SK-N-SH (cell line): Measurements from ENCODE around the gene PHIP. TPM values are rescaled to one million over a fixed set of nuclear protein-coding genes. Genes with fewer than 3 reads are reported as not detected.

Source experiments
- CTCF ChIA-PET: fragments of 300-600, 350-600 bp; formaldehyde crosslinking; extraction: SDS; loops from one replicate; lab custom pipeline; 2021; lab: Yijun Ruan, JAX
- POLR2A ChIA-PET: fragments of 350-600 bp; sonication (Branson Sonifier 250); formaldehyde crosslinking; extraction: SDS; loops from one replicate; lab custom pipeline; 2020; ENCODE audit warnings: antibody characterized with exemption, inconsistent platforms; lab: Yijun Ruan, JAX
- DNase-seq: peaks from one replicate; pipeline ENCODE4 v3.0.0; 2012
- H2AFZ ChIP-seq: fragments of 200-600 bp; sonication (generic); 2 replicates; pipeline ENCODE4 v1.8.1; 2016; ENCODE audit warnings: antibody characterized with exemption, mild to moderate bottlenecking, low read depth
- H3F3A ChIP-seq: fragments of 200-600 bp; sonication (generic); replicated peaks from 2 replicates; pipeline ENCODE3; 2016; ENCODE audit warnings: antibody characterized with exemption, mild to moderate bottlenecking; ENCODE audit not compliant: insufficient read depth
- H3K27ac ChIP-seq, 2 experiments: fragments of 200-500 bp in 1 of 2; fragments of 200-600 bp in 1 of 2; sonication (Bioruptor generic) in 1 of 2; sonication (generic), shearing (Covaris generic) in 1 of 2; 2 replicates each; pipeline versions ENCODE4 v1.5.1 to v1.6.1; 2014 to 2016; ENCODE audit warnings: low read depth in 2 of 2, inconsistent platforms in 1 of 2, low read length in 1 of 2, mild to moderate bottlenecking in 1 of 2, mixed read lengths in 1 of 2
- H3K27me3 ChIP-seq: fragments of 200-600 bp; sonication (generic), shearing (Covaris generic); 2 replicates; pipeline ENCODE4 v1.6.1; 2016; ENCODE audit warnings: mixed run types; ENCODE audit not compliant: insufficient read depth
- H3K36me3 ChIP-seq, 2 experiments: fragments of 200-500 bp in 1 of 2; fragments of 200-600 bp in 1 of 2; sonication (Bioruptor generic) in 1 of 2; sonication (generic) in 1 of 2; replicated peaks in 1 of 2; 2 replicates each; pipeline versions ENCODE3 to v1.5.1; 2014 to 2016; ENCODE audit warnings: low read length in 1 of 2, mild to moderate bottlenecking in 1 of 2; ENCODE audit not compliant: insufficient read depth in 2 of 2, control insufficient read depth in 1 of 2
- H3K4me1 ChIP-seq, 2 experiments: fragments of 200-500 bp in 1 of 2; fragments of 200-600 bp in 1 of 2; sonication (Bioruptor generic) in 1 of 2; sonication (generic), shearing (Covaris generic) in 1 of 2; 2 replicates each; pipeline versions ENCODE4 v1.5.1 to v1.6.1; 2014 to 2016; ENCODE audit warnings: low read depth in 1 of 2, low read length in 1 of 2, mixed run types in 1 of 2; ENCODE audit not compliant: insufficient read depth in 2 of 2, control insufficient read depth in 1 of 2
- H3K4me2 ChIP-seq: fragments of 200-600 bp; sonication (generic), shearing (Covaris generic); 2 replicates; pipeline ENCODE4 v1.6.1; 2017; ENCODE audit warnings: mixed run types
- H3K4me3 ChIP-seq, 2 experiments: fragments of 200-500 bp in 1 of 2; fragments of 200-600 bp in 1 of 2; sonication (Bioruptor generic) in 1 of 2; sonication (generic), shearing (Covaris generic) in 1 of 2; 2 replicates each; pipeline versions ENCODE4 v1.5.1 to v1.8.1; 2014 to 2016; ENCODE audit warnings: low read depth in 2 of 2, inconsistent platforms in 1 of 2, low read length in 1 of 2, mild to moderate bottlenecking in 1 of 2, mixed read lengths in 1 of 2, moderate library complexity in 1 of 2
- H3K79me2 ChIP-seq: fragments of 200-600 bp; sonication (generic); 2 replicates; pipeline ENCODE4 v1.8.1; 2017; ENCODE audit warnings: mild to moderate bottlenecking; ENCODE audit not compliant: insufficient read depth
- H3K9ac ChIP-seq: fragments of 200-600 bp; sonication (generic); 2 replicates; pipeline ENCODE4 v1.6.1; 2017; ENCODE audit warnings: mixed run types
- H3K9me2 ChIP-seq: fragments of 200-600 bp; sonication (generic); 2 replicates; pipeline ENCODE4 v1.6.1; 2017; ENCODE audit warnings: mixed run types
- H3K9me3 ChIP-seq: fragments of 200-600 bp; sonication (generic); 2 replicates; pipeline ENCODE4 v1.6.1; 2017; ENCODE audit warnings: mixed run types, mild to moderate bottlenecking, moderate library complexity
- H4K20me1 ChIP-seq: fragments of 200-600 bp; sonication (generic); 2 replicates; pipeline ENCODE4 v1.6.1; 2017; ENCODE audit warnings: mild to moderate bottlenecking, mixed run types; ENCODE audit not compliant: insufficient read depth
- ELF1 ChIP-seq: IDR thresholded peaks from 2 replicates; pipeline ENCODE4 v1.4.0; 2012
- EP300 ChIP-seq, 2 experiments: IDR thresholded peaks; 2 replicates each; pipeline versions ENCODE4 v1.4.0 to v1.6.1; 2012; ENCODE audit warnings: borderline replicate concordance in 1 of 2, low read depth in 1 of 2, low read length in 1 of 2
- FOXJ3 ChIP-seq: sonication (generic); formaldehyde crosslinking; IDR thresholded peaks from 2 replicates; pipeline ENCODE4 v1.5.1; 2020; ENCODE audit warnings: mild to moderate bottlenecking, missing genetic modification reagents
- GATA2 ChIP-seq: sonication (generic); formaldehyde crosslinking; IDR thresholded peaks from 2 replicates; pipeline ENCODE4 v1.5.0; 2020; ENCODE audit warnings: mild to moderate bottlenecking, missing genetic modification reagents
- RCOR1 ChIP-seq: fragments of 150-350 bp; IDR thresholded peaks from 2 replicates; pipeline ENCODE4 v1.6.1; 2017; ENCODE audit warnings: antibody characterized with exemption, low read length
- SMC3 ChIP-seq: IDR thresholded peaks from 2 replicates; pipeline ENCODE4 v1.6.1; 2012; ENCODE audit warnings: low read depth, low read length, improper control_type of control experiment
- WGBS: methylation state at CpG from one replicate; pipeline ENCODE4 v1.1.6; 2017; ENCODE audit warnings: low lambda C conversion rate; 5-methylcytosine and 5-hydroxymethylcytosine counted together
- polyA plus RNA-seq, 3 experiments: library from polyadenylated mRNA; depleted of rRNA; stranded (reverse); fragments of >200 nt; gene quantifications; 2 replicates each; pipeline ENCODE4 v1.2.3, GENCODE V29; 2012
- TF ChIP-seq, protein P1 (sequence below): fragments of 150-350 bp; IDR thresholded peaks from 2 replicates; pipeline ENCODE4 v1.6.1; 2017; ENCODE audit warnings: antibody characterized with exemption, low read length, low read depth, borderline replicate concordance
- TF ChIP-seq, protein P2 (sequence below): IDR thresholded peaks from 2 replicates; pipeline ENCODE4 v1.4.0; 2012; ENCODE audit warnings: low read depth, borderline replicate concordance
- TF ChIP-seq, protein P3 (sequence below): IDR thresholded peaks from 2 replicates; pipeline ENCODE4 v1.4.0; 2012; ENCODE audit warnings: low read depth
- TF ChIP-seq, protein P4 (sequence below): IDR thresholded peaks from 2 replicates; pipeline ENCODE4; 2012
- TF ChIP-seq, protein P5 (sequence below): IDR thresholded peaks from 2 replicates; pipeline ENCODE4 v1.4.0; 2012; ENCODE audit warnings: low read depth, borderline replicate concordance

Gene PHIP
- polyA plus RNA-seq, 1 of the 3 experiments (the other 2 are of a cell fraction): 1.7 TPM

DNA sequence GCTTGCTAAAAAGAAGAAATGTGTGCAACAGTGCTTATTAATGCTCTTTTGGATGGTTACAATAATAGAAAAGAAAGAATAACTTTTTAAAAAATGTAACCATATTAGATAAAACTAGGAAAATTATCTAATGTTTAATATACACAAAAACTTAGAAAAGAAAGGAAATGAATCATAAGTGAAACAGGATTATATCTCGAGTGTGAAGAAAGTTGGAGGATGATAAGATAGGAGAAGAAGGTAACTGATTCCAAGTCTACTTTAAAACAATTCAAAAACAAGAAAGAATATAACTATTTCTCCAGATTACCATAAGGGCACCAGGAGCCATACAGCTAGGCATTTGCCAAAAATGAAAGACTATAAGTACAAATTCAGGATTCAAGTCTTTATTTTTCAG is 73.0 kb downstream of the PHIP start:
- H3K79me2 ChIP-seq: no peaks in the 10 kb centered on the region
- H3K27me3 ChIP-seq: no peaks in the 10 kb centered on the region
- H3K9me2 ChIP-seq: no peaks in the 10 kb centered on the region
- 0 out of 4 replicates have a peak overlapping the region, but pooled peaks of 1 of the 2 experiments have one; percentile 10 for H3K4me3 ChIP-seq
- POLR2A ChIA-PET: no interaction called here
- no peaks in the 10 kb centered on the region for H4K20me1 ChIP-seq
- H3K36me3 ChIP-seq: peaks cover 47 to 62% of the 10 kb centered on the region in 2 experiments
- H3K9me3 ChIP-seq: no peaks in the 10 kb centered on the region
- no peak overlapping the region; the same call in 1 of the 2 replicates for H3K9ac ChIP-seq
- peaks cover 6% of the 10 kb centered on the region for H3F3A ChIP-seq
- CTCF ChIA-PET: no interaction called here
- H3K4me1 ChIP-seq: peaks cover 0 to 20% of the 10 kb centered on the region in 2 experiments; a peak in 3 of 4 replicates
- DNase-seq: no peak
- peak overlapping the region; percentile 55 for H3K4me2 ChIP-seq
- TF ChIP-seq SMC3 (no peak), ELF1 (no peak), FOXJ3 (CRISPR knock-in tag) (no peak), GATA2 (no peak), EP300 (IDR thresholded peaks at IDR 0.05; ENCODE audit: borderline replicate concordance in 1 of 2, low read depth in 1 of 2, low read length in 1 of 2) (no peak)
- TF ChIP-seq, protein P1, sequence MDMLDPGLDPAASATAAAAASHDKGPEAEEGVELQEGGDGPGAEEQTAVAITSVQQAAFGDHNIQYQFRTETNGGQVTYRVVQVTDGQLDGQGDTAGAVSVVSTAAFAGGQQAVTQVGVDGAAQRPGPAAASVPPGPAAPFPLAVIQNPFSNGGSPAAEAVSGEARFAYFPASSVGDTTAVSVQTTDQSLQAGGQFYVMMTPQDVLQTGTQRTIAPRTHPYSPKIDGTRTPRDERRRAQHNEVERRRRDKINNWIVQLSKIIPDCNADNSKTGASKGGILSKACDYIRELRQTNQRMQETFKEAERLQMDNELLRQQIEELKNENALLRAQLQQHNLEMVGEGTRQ: no peak
- TF ChIP-seq, protein P2, sequence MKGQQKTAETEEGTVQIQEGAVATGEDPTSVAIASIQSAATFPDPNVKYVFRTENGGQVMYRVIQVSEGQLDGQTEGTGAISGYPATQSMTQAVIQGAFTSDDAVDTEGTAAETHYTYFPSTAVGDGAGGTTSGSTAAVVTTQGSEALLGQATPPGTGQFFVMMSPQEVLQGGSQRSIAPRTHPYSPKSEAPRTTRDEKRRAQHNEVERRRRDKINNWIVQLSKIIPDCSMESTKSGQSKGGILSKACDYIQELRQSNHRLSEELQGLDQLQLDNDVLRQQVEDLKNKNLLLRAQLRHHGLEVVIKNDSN: no peak
- WGBS: 33% methylated on average over 1 of the region's 1 CpG
- H3K27ac ChIP-seq: peak overlapping the region; percentile 36 to 55
- peak overlapping the region; percentile 32; the same call in 1 of the 2 replicates for H2AFZ ChIP-seq

DNA sequence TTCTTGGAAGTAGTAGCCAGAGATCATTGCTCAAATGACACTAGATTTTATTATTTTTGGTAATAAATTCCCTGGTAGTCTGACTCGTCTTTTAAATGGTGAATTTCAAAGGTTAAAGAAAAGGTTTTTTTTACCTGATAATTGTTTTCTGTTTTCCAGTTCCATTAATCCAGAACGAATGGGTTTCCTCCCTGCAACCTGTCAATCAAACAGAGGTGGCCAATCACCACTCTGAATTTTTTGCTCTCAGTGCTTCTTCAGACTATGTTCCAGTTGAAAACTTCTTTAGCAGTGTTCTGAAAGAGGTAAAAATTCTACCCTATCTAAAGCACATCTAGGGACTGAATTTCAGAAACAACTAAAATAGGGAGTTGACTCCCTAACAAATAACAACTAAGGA is 73.8 kb downstream of the PHIP start:
- 91% methylated on average over 2 of the region's 2 CpGs for WGBS
- peaks cover 6% of the 10 kb centered on the region for H3F3A ChIP-seq
- no peak for DNase-seq
- no peaks in the 10 kb centered on the region for H4K20me1 ChIP-seq
- peaks cover 49 to 62% of the 10 kb centered on the region in 2 experiments for H3K36me3 ChIP-seq
- POLR2A ChIA-PET: no interaction called here
- peaks cover 0 to 20% of the 10 kb centered on the region in 2 experiments; a peak in 3 of 4 replicates for H3K4me1 ChIP-seq
- no peak overlapping the region for H3K4me2 ChIP-seq
- no peak overlapping the region for H3K4me3 ChIP-seq
- CTCF ChIA-PET: no interaction called here
- no peaks in the 10 kb centered on the region for H3K9me2 ChIP-seq
- H3K9me3 ChIP-seq: no peaks in the 10 kb centered on the region
- H2AFZ ChIP-seq: no peak overlapping the region
- peak overlapping the region in 1 of 2 experiments; percentile 36; a peak in 1 of 4 replicates for H3K27ac ChIP-seq
- no peak overlapping the region for H3K9ac ChIP-seq
- no peaks in the 10 kb centered on the region for H3K79me2 ChIP-seq
- no peaks in the 10 kb centered on the region for H3K27me3 ChIP-seq
- TF ChIP-seq, protein P3, sequence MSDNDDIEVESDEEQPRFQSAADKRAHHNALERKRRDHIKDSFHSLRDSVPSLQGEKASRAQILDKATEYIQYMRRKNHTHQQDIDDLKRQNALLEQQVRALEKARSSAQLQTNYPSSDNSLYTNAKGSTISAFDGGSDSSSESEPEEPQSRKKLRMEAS: no peak
- TF ChIP-seq, protein P4, sequence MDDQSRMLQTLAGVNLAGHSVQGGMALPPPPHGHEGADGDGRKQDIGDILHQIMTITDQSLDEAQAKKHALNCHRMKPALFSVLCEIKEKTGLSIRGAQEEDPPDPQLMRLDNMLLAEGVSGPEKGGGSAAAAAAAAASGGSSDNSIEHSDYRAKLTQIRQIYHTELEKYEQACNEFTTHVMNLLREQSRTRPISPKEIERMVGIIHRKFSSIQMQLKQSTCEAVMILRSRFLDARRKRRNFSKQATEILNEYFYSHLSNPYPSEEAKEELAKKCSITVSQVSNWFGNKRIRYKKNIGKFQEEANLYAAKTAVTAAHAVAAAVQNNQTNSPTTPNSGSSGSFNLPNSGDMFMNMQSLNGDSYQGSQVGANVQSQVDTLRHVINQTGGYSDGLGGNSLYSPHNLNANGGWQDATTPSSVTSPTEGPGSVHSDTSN: peak; percentile 63
- no peak for TF ChIP-seq RCOR1
- TF ChIP-seq, protein P5, sequence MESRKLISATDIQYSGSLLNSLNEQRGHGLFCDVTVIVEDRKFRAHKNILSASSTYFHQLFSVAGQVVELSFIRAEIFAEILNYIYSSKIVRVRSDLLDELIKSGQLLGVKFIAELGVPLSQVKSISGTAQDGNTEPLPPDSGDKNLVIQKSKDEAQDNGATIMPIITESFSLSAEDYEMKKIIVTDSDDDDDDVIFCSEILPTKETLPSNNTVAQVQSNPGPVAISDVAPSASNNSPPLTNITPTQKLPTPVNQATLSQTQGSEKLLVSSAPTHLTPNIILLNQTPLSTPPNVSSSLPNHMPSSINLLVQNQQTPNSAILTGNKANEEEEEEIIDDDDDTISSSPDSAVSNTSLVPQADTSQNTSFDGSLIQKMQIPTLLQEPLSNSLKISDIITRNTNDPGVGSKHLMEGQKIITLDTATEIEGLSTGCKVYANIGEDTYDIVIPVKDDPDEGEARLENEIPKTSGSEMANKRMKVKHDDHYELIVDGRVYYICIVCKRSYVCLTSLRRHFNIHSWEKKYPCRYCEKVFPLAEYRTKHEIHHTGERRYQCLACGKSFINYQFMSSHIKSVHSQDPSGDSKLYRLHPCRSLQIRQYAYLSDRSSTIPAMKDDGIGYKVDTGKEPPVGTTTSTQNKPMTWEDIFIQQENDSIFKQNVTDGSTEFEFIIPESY: no peak
